MM.1S (cell line): Measurements from ENCODE around the gene SLCO2B1.

Experiments
- DNase-seq: peaks from one replicate; pipeline ENCODE4 v3.0.0-alpha.2; 2015
- H2AFZ ChIP-seq: fragments of 300-600 bp; sonication (generic); 2 replicates; pipeline ENCODE4 v1.6.0; 2016; ENCODE audit warnings: antibody characterized with exemption, low read length
- H3F3A ChIP-seq: fragments of 300-600 bp; sonication (generic); 2 replicates; pipeline ENCODE4 v1.6.1; 2016; ENCODE audit warnings: mild to moderate bottlenecking, antibody characterized with exemption, low read length, moderate library complexity, mixed read lengths; ENCODE audit not compliant: insufficient read depth
- H3K27ac ChIP-seq: fragments of 300-600 bp; sonication (generic); 2 replicates; pipeline ENCODE4 v1.5.1; 2016; ENCODE audit warnings: mild to moderate bottlenecking, low read length
- H3K27me3 ChIP-seq: fragments of 300-600 bp; sonication (generic); replicated peaks from 2 replicates; pipeline ENCODE4 v1.6.0; 2016; ENCODE audit warnings: low read length; ENCODE audit not compliant: insufficient read depth
- H3K36me3 ChIP-seq: fragments of 300-600 bp; sonication (generic); replicated peaks from 2 replicates; pipeline ENCODE4 v1.6.1; 2016; ENCODE audit warnings: mild to moderate bottlenecking, low read length, mixed read lengths; ENCODE audit not compliant: insufficient read depth
- H3K4me1 ChIP-seq: fragments of 300-600 bp; sonication (generic); 2 replicates; pipeline ENCODE4 v1.6.1; 2016; ENCODE audit warnings: low read length, mixed read lengths
- H3K4me2 ChIP-seq: fragments of 300-600 bp; sonication (generic); 2 replicates; pipeline ENCODE4 v1.6.0; 2016; ENCODE audit warnings: low read depth, low read length
- H3K4me3 ChIP-seq: fragments of 300-600 bp; sonication (generic); 2 replicates; pipeline ENCODE4 v1.5.1; 2016; ENCODE audit warnings: low read length, mixed read lengths
- H3K79me2 ChIP-seq: fragments of 300-600 bp; sonication (generic); 2 replicates; pipeline ENCODE4 v1.6.1; 2016; ENCODE audit warnings: mixed run types, low read length, mixed read lengths
- H3K9ac ChIP-seq: fragments of 300-600 bp; sonication (generic); 2 replicates; pipeline ENCODE4 v1.6.1; 2016; ENCODE audit warnings: low read length, mixed read lengths
- H3K9me2 ChIP-seq: fragments of 300-600 bp; sonication (generic); replicated peaks from 2 replicates; pipeline ENCODE4 v1.6.1; 2016; ENCODE audit warnings: mild to moderate bottlenecking, low read length, mixed read lengths; ENCODE audit not compliant: insufficient read depth
- H3K9me3 ChIP-seq: fragments of 300-600 bp; sonication (generic); replicated peaks from 2 replicates; pipeline ENCODE4 v1.6.1; 2016; ENCODE audit warnings: mild to moderate bottlenecking, low read length, mixed read lengths; ENCODE audit not compliant: insufficient read depth
- H4K20me1 ChIP-seq: fragments of 300-600 bp; sonication (generic); 2 replicates; pipeline ENCODE4 v1.6.1; 2016; ENCODE audit warnings: mild to moderate bottlenecking, low read length, moderate library complexity, mixed read lengths; ENCODE audit not compliant: insufficient read depth
- EZH2 ChIP-seq: fragments of 300-600 bp; sonication (generic); optimal IDR thresholded peaks from 2 replicates; pipeline ENCODE3; 2017; ENCODE audit warnings: low read depth, mild to moderate bottlenecking, antibody characterized with exemption, low read length, mixed read lengths
- EZH2phosphoT487 ChIP-seq: fragments of 300-600 bp; sonication (generic); IDR thresholded peaks from 2 replicates; pipeline ENCODE4 v1.6.1; 2018; ENCODE audit warnings: antibody characterized with exemption, low read length
- TF ChIP-seq, protein P1 (sequence below): fragments of 300-600 bp; sonication (generic); IDR thresholded peaks from 2 replicates; pipeline ENCODE4 v1.5.1; 2016; ENCODE audit warnings: antibody characterized with exemption, low read length, mixed read lengths

The SLCO2B1 gene

GRCh38 chr11:75193711-75194110 lies 42.8 kb downstream of the SLCO2B1 start:
- H3K4me3 ChIP-seq, result no peak overlapping the region
- no peak for TF ChIP-seq EZH2
- TF ChIP-seq EZH2phosphoT487, result no peak
- TF ChIP-seq, protein P1, sequence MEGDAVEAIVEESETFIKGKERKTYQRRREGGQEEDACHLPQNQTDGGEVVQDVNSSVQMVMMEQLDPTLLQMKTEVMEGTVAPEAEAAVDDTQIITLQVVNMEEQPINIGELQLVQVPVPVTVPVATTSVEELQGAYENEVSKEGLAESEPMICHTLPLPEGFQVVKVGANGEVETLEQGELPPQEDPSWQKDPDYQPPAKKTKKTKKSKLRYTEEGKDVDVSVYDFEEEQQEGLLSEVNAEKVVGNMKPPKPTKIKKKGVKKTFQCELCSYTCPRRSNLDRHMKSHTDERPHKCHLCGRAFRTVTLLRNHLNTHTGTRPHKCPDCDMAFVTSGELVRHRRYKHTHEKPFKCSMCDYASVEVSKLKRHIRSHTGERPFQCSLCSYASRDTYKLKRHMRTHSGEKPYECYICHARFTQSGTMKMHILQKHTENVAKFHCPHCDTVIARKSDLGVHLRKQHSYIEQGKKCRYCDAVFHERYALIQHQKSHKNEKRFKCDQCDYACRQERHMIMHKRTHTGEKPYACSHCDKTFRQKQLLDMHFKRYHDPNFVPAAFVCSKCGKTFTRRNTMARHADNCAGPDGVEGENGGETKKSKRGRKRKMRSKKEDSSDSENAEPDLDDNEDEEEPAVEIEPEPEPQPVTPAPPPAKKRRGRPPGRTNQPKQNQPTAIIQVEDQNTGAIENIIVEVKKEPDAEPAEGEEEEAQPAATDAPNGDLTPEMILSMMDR, result no peak
- H3K27ac ChIP-seq, result no peak overlapping the region
- no peaks in the 10 kb centered on the region for H3K4me1 ChIP-seq
- no peaks in the 10 kb centered on the region for H3F3A ChIP-seq
- no peaks in the 10 kb centered on the region for H4K20me1 ChIP-seq
- H3K27me3 ChIP-seq, result 0 out of 2 replicates have a peak, but pooled peaks cover 4% of the 10 kb centered on the region
- no peak overlapping the region for H2AFZ ChIP-seq
- H3K79me2 ChIP-seq, result no peaks in the 10 kb centered on the region
- H3K4me2 ChIP-seq, result no peak overlapping the region
- no peaks in the 10 kb centered on the region for H3K36me3 ChIP-seq
- no peak for DNase-seq
- H3K9me2 ChIP-seq, result no peaks in the 10 kb centered on the region
- no peak overlapping the region for H3K9ac ChIP-seq
- H3K9me3 ChIP-seq, result no peaks in the 10 kb centered on the region

- H3K9ac ChIP-seq, result no peak overlapping the region
- TF ChIP-seq EZH2phosphoT487 (no peak), EZH2 (no peak)
- TF ChIP-seq, protein P1, result no peak
- H3K79me2 ChIP-seq, result no peaks in the 10 kb centered on the region
- H3K36me3 ChIP-seq, result no peaks in the 10 kb centered on the region
- 0 out of 2 replicates have a peak, but pooled peaks cover 4% of the 10 kb centered on the region for H3K27me3 ChIP-seq
- no peak overlapping the region for H2AFZ ChIP-seq
- no peak overlapping the region for H3K27ac ChIP-seq
- H3K4me1 ChIP-seq, result no peaks in the 10 kb centered on the region
- H3K9me3 ChIP-seq, result no peaks in the 10 kb centered on the region
- no peak for DNase-seq
- H4K20me1 ChIP-seq, result no peaks in the 10 kb centered on the region
- H3K9me2 ChIP-seq, result no peaks in the 10 kb centered on the region
- no peak overlapping the region for H3K4me2 ChIP-seq
- no peaks in the 10 kb centered on the region for H3F3A ChIP-seq
- no peak overlapping the region for H3K4me3 ChIP-seq
Measured at GRCh38 chr11:75194147-75194546, 43.2 kb downstream of the SLCO2B1 start.

- Histone ChIP-seq H3K36me3 (no peaks in the 10 kb centered on the region), H3K9me3 (no peaks in the 10 kb centered on the region), H3F3A (no peaks in the 10 kb centered on the region), H3K4me2 (no peak overlapping the region), H2AFZ (no peak overlapping the region), H3K4me1 (no peaks in the 10 kb centered on the region), H3K4me3 (no peak overlapping the region), H3K9ac (no peak overlapping the region), H4K20me1 (no peaks in the 10 kb centered on the region), H3K9me2 (no peaks in the 10 kb centered on the region), H3K27me3 (0 out of 2 replicates have a peak, but pooled peaks cover 4% of the 10 kb centered on the region), H3K27ac (no peak overlapping the region), H3K79me2 (no peaks in the 10 kb centered on the region)
- TF ChIP-seq EZH2 (no peak), EZH2phosphoT487 (no peak)
- TF ChIP-seq, protein P1, result no peak
- DNase-seq, result no peak
Measured at GRCh38 chr11:75195167-75195962, 44.5 kb downstream of the SLCO2B1 start.
